ENCODE results near the gene ZBTB16.

The ZBTB16 gene

GRCh38 chr11:114200351-114201133 is 141.0 kb downstream of the ZBTB16 start:
- no peak for DNase-seq (ENCODE audit: extremely low read depth in 1 of 2, low read depth in 1 of 2)

DNA sequence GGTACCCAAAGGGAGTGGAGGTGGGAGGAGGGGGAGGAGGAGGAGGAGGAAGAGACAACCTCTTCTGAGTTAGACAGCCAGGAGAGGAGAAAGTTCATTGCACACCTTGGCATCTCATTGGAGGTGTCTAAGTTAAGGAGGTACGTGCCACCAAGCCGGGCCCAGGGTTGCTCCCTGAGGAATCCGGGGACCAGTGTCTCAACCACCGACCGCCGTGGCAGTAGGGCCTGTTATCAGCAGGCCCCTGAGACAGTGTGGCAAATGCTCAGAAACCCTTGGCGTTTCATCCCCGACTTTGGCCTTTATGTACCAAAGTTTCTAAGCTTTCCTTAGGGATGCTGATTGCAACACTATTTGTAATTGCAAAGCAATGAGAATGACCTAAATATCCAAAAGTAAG is 141.7 kb downstream of the ZBTB16 start:
- no peak for DNase-seq (ENCODE audit: extremely low read depth in 1 of 2, low read depth in 1 of 2)

GRCh38 chr11:114202011-114202609 is 142.6 kb downstream of the ZBTB16 start:
- DNase-seq (ENCODE audit: extremely low read depth in 1 of 2, low read depth in 1 of 2): no peak

DNA sequence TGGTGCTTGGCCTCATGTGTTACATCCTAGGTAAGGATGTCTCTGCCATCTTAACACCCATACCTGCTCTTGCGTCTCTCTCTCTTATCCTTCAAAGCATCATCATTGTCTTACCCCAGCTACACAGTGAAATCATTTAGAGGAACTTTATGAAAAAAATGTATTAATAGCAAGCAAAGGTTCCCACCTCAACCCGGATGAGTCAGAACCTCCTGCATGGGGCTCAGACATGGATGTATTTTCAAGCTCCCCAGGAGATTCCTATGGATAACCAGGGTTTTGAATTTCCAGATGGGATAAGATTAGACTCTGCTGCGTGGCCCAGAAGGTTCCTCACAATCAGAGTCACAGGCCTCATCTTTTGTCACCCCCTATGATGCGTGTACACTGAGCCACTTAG is 147.6 kb downstream of the ZBTB16 start:
- DNase-seq (ENCODE audit: extremely low read depth in 1 of 2, low read depth in 1 of 2): no peak

GRCh38 chr11:114208377-114208776 is 148.9 kb downstream of the ZBTB16 start:
- DNase-seq (ENCODE audit: extremely low read depth in 1 of 2, low read depth in 1 of 2): no peak

DNA sequence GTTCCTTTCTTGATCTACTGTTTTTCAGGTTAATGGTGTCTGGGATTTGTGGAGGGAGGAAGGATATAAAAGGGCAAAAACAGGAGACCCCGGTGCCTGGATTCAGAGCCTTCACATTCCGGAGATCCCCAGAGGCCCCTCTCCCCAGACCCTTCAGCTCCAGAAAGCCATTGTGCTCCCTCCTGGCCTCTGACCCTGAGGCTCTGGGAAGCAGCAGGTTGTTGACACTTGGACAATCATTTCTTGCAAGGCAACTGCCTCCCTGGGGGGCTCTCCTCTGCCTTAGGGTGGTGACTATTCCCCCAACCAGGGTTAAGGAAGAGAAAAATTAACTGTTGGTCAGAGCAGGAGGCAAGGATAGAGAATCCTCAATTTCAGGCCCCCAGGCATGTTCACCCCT is 149.8 kb downstream of the ZBTB16 start:
- no peak for DNase-seq (ENCODE audit: extremely low read depth in 1 of 2, low read depth in 1 of 2)

- DNase-seq (ENCODE audit: extremely low read depth in 1 of 2, low read depth in 1 of 2): no peak
Observed at GRCh38 chr11:114209904-114210303, 150.4 kb downstream of the ZBTB16 start.

- no peak for DNase-seq (ENCODE audit: extremely low read depth in 1 of 2, low read depth in 1 of 2)
Observed at GRCh38 chr11:114211444-114212121, 152.1 kb downstream of the ZBTB16 start.

DNA sequence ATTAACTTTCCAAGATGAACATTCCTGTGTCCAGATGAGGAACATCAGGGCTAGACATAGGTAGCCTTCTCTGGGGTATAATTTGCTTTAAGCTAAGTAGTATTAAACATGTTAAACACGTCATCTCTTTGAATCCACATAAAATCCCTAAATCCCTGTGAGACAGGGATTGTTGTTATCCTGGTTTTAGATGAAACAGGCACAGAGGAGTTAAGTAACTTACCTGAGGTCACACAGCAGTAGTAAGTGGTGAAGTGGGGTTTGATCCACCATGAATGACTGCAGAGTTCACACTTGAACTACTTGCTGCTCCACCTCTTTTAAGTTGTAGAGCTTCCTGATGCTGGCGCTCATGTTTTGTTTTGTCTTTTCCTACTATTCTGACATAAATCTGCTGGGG is 154.1 kb downstream of the ZBTB16 start:
- DNase-seq (ENCODE audit: extremely low read depth in 1 of 2, low read depth in 1 of 2): no peak

DNA sequence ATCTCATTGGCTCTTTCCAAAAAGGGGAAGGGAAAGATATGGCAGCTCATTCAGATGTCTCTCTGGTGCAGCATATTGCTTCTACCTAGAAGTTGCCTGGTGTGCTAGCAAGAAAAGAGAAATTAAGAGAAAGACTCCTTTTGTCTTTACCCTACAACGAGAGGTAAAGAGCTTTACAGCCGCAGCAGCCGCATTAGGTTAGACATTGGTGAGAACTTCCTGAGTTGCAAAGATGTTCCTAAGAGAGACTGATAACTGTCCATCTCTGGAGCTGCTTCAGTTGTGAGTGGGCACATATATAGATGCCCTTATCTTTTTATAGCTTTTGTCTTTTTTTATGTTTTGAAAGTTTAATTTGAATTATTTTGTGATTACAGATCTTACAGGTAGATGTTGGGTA is 155.9 kb downstream of the ZBTB16 start:
- no peak for DNase-seq (ENCODE audit: extremely low read depth in 1 of 2, low read depth in 1 of 2)

GRCh38 chr11:114215871-114216795 is 156.6 kb downstream of the ZBTB16 start:
- no peak for DNase-seq (ENCODE audit: extremely low read depth in 1 of 2, low read depth in 1 of 2)

- no peak for DNase-seq (ENCODE audit: extremely low read depth in 1 of 2, low read depth in 1 of 2)
Observed at GRCh38 chr11:114216796-114217180, 157.3 kb downstream of the ZBTB16 start.

- DNase-seq (ENCODE audit: extremely low read depth in 1 of 2, low read depth in 1 of 2): no peak
Observed at GRCh38 chr11:114218508-114218907, 159.0 kb downstream of the ZBTB16 start.

DNA sequence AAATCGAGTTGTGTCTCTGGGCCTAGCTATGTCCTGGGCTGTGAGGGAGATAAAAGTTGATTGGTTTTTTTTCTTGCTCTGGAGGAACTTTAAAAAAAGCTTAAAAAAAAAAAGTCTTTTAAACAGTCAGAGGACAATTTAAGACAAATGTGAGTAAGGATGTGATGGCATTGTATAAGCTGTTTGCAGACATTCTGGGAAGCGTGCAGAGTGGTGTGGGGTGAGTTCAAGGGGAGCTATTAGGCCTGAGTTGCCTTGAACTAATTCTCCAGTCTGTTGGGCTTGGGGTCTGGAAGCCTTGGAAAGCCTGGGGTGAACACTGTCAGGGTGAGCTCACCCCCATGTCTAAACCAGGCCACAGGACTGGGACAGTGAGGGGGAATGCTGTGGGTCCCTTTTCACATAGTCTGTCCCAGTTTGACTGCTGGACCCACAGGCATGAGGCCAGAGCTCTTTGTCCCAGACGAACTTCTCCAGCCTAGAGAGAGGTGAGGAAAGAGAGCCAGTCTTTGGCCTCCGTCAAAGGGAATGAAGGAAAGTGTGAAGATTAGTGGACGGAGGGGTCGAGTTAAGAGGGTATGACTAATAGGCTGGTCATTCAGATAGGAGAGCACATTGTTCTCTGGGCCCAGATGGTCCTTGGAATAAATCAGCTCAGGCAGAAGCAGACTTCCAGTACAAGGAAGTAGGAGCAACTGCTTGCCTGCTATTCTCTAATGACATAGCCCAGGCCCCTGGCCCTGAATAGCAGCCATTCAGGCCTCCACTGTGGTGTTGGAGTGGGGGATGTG is 160.2 kb downstream of the ZBTB16 start:
- no peak for DNase-seq (ENCODE audit: extremely low read depth in 1 of 2, low read depth in 1 of 2)

DNA sequence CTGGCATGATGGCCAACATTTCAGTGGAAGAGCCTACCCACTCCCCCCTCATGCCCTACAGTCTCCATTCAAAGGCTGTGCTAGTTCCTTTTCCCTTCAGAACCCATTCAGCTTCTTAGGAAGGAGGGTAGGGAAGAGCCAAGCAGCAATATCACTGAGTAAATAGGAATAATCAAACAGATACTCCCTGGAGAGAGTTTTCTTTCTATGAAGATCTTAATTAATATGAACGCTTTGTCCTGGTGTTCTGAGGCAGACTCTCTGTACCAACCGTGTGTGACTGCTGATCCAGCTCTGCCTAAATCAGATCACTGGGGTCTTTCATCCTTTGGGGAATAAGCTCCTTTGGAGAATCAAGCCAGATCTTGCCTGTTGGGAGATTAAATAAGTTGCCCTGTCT is 161.5 kb downstream of the ZBTB16 start:
- no peak for DNase-seq (ENCODE audit: extremely low read depth in 1 of 2, low read depth in 1 of 2)

DNA sequence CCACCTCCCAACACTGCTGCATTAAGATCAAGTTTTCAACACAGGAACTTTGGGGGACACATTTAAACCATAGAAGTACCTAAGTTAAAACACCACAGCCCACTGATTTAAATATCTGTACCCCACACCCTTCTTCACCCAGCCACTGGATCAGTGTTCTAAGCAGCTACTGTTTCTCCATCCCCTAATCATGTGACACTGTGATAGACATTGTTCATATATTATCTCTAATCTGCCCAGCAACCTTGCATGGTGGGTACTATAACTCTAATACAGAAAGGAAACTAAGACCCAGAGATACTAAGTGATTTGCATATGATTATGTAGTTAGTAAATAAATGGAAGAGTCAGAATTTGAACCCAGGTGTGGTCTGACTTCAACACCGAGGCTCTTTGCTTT is 166.2 kb downstream of the ZBTB16 start:
- DNase-seq (ENCODE audit: extremely low read depth in 1 of 2, low read depth in 1 of 2): no peak

DNA sequence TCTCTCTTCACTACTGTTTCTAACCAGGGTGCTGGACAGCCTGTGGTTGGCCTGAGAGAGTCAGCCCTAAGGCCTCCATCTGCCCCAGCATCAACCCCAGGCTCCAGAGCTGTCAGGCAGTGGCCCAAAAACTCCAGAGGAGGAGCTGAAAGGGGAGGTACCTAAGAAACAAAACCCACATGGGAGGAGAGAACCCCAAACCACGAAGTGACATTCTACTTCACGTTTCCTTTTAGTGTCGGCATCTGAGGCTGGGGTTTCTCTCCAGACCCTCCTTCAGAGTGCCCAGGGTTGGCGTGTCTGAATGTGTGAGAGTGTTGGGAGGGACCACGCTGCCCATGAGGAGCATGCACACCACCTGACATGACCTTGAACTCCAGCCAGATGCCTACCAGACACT is 166.8 kb downstream of the ZBTB16 start:
- DNase-seq (ENCODE audit: extremely low read depth in 1 of 2, low read depth in 1 of 2): no peak

DNA sequence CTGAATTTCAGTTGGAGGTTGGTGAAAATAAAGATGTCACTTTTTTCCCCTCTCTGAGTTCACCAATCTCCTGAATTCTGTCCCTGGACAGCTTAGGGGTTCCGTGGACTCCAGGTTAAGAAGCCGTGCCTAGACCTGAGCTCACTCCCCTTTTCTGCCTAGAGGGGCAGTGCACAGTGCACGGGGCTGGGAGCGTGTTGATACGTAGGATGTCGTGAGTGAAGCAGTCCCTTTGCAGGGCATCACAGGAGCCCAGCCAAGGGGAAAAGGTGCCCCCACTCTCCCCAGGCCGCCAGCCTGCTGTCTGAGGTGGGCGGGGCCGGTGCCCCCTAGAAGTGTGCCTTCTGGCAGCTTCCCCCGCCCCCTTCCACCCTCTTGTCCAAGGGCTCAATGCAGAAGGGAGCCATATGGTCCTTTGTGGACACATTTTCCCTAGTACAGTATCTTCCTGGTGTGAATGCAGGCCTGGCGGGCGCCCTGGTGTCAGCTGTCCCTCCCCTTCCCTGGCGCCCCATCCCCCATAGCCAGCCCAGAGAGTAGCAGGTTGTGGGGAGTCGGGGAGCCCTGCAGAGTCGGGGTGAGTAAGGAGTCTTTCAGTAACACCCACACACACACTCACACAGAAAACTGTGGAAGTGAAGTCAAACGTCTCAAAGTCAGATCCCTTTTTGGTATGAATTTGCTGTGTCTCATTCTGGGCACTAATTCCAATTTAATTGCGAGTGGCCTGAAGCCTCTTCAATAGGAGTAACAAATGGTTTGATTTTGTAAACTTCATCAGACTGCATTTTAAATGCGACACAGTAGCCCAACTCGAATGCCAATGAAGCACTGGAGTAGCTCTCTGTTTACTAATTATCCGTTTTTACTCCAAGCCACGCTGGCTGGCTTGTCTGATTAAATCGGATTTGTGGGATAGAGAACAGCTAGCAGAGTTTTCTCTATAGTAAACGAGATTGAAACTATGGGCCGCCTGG is 169.2 kb downstream of the ZBTB16 start:
- DNase-seq (ENCODE audit: extremely low read depth in 1 of 2, low read depth in 1 of 2): no peak

GRCh38 chr11:114230031-114230704 is 170.7 kb downstream of the ZBTB16 start:
- no peak for DNase-seq (ENCODE audit: extremely low read depth in 1 of 2, low read depth in 1 of 2)

Measured in stimulated activated CD8-positive, alpha-beta memory T cell treated with anti-CD3 and anti-CD28 coated beads, Interleukin-7, amount 100 ng/mL, for 48 hours (primary cell).